Glutamatergic neuron (in vitro differentiated cells): Measurements from ENCODE around the gene OLFML2B. TPM values are rescaled to one million over a fixed set of nuclear protein-coding genes. Genes with fewer than 3 reads are reported as not detected.

Experiments used
- DNase-seq: peaks from one replicate; pipeline ENCODE4 v3.0.0; 2022
- H3K27ac Mint-ChIP-seq: one replicate; pipeline ENCODE4 v1.8.0; 2020; ENCODE audit warnings: mild to moderate bottlenecking, mixed read lengths, inconsistent platforms; ENCODE audit not compliant: unreplicated experiment
- H3K27me3 Mint-ChIP-seq: one replicate; pipeline ENCODE4 v1.8.0; 2020; ENCODE audit warnings: mild to moderate bottlenecking, moderate library complexity, mixed read lengths, inconsistent platforms; ENCODE audit not compliant: unreplicated experiment
- H3K36me3 Mint-ChIP-seq: one replicate; pipeline ENCODE4 v1.8.0; 2020; ENCODE audit warnings: mild to moderate bottlenecking, mixed read lengths, inconsistent platforms; ENCODE audit not compliant: unreplicated experiment
- H3K4me1 Mint-ChIP-seq: one replicate; pipeline ENCODE4 v1.8.0; 2020; ENCODE audit warnings: mild to moderate bottlenecking, low read depth, mixed read lengths, inconsistent platforms; ENCODE audit not compliant: unreplicated experiment
- H3K4me3 Mint-ChIP-seq: one replicate; pipeline ENCODE4 v1.8.0; 2020; ENCODE audit warnings: mild to moderate bottlenecking, mixed read lengths, inconsistent platforms; ENCODE audit not compliant: unreplicated experiment
- H3K9me3 Mint-ChIP-seq: one replicate; pipeline ENCODE4 v1.8.0; 2020; ENCODE audit warnings: mild to moderate bottlenecking, moderate library complexity, mixed read lengths, inconsistent platforms; ENCODE audit not compliant: unreplicated experiment
- CTCF ChIP-seq: fragments of 200-600 bp; sonication (generic); IDR thresholded peaks from one replicate; pipeline ENCODE4 v1.5.0; 2021; ENCODE audit not compliant: partially characterized antibody, unreplicated experiment
- long read RNA-seq: library from polyadenylated mRNA; unstranded; transcript quantifications from one replicate; pipeline ENCODE4 v2.0.0, GENCODE V29; 2020; ENCODE audit not compliant: unreplicated experiment
- total RNA-seq: library from RNA; stranded (reverse); fragmentation: NEBNext Ultra II Directional; extraction: Animal tissue kit (Norgen Biotek cat#: 25700); gene quantifications from one replicate; pipeline ENCODE4 v1.2.1, GENCODE V29; 2021; ENCODE audit not compliant: unreplicated experiment

OLFML2B gene
- 56.5 TPM for total RNA-seq
- long read RNA-seq, transcript OLFML2B-201 (8 exons, 3,160 nt): major isoform, 7 of 20 reads
- long read RNA-seq, partial matches to known transcripts: 0 of 20 reads
- long read RNA-seq, other reads (novel, unspliced or antisense): 13 of 20 reads

- peak; percentile 86 for DNase-seq
- peaks cover 8% of the 10 kb centered on the region for H3K27me3 Mint-ChIP-seq
- peaks cover 32% of the 10 kb centered on the region for H3K4me1 Mint-ChIP-seq
- H3K4me3 Mint-ChIP-seq: peak within 1 kb of the TSS; percentile 97
- peaks cover 9% of the 10 kb centered on the region for H3K36me3 Mint-ChIP-seq
- H3K9me3 Mint-ChIP-seq: peaks cover 19% of the 10 kb centered on the region
- no peak for TF ChIP-seq CTCF
- peak within 1 kb of the TSS; percentile 97 for H3K27ac Mint-ChIP-seq
Observed at GRCh38 chr1:162023547-162024501, at the start of gene OLFML2B. Gene OLFML2B (minus strand): TSS chr1:162023869. CDS start chr1:162023430, 439 bp downstream.

- H3K4me1 Mint-ChIP-seq: peaks cover 2% of the 10 kb centered on the region
- H3K4me3 Mint-ChIP-seq: no peak overlapping the region
- DNase-seq: no peak
- H3K9me3 Mint-ChIP-seq: no peaks in the 10 kb centered on the region
- no peak overlapping the region for H3K27ac Mint-ChIP-seq
- H3K27me3 Mint-ChIP-seq: peaks cover 4% of the 10 kb centered on the region
- H3K36me3 Mint-ChIP-seq: no peaks in the 10 kb centered on the region
- no peak for TF ChIP-seq CTCF
Observed at GRCh38 chr1:162072740-162073139, 49.1 kb upstream of the OLFML2B start.

GRCh38 chr1:162070825-162071224 is 47.2 kb upstream of the OLFML2B start:
- H3K4me1 Mint-ChIP-seq: peaks cover 2% of the 10 kb centered on the region

GRCh38 chr1:162070094-162070748 is 46.6 kb upstream of the OLFML2B start:
- Mint-ChIP-seq H3K36me3 (no peaks in the 10 kb centered on the region), H3K27me3 (peaks cover 4% of the 10 kb centered on the region), H3K4me1 (peaks cover 2% of the 10 kb centered on the region), H3K4me3 (peak overlapping the region; percentile 60), H3K27ac (no peak overlapping the region), H3K9me3 (no peaks in the 10 kb centered on the region)
- DNase-seq: no peak
- TF ChIP-seq CTCF: no peak

More at GRCh38 chr1:162070825-162071224, 47.2 kb upstream of the OLFML2B start:
- Mint-ChIP-seq H3K9me3 (no peaks in the 10 kb centered on the region), H3K4me3 (peak overlapping the region; percentile 60), H3K27ac (no peak overlapping the region), H3K27me3 (peaks cover 4% of the 10 kb centered on the region), H3K36me3 (no peaks in the 10 kb centered on the region)
- DNase-seq: no peak
- no peak for TF ChIP-seq CTCF
